Measurements from ENCODE around the gene PREX1.

The PREX1 gene

DNA sequence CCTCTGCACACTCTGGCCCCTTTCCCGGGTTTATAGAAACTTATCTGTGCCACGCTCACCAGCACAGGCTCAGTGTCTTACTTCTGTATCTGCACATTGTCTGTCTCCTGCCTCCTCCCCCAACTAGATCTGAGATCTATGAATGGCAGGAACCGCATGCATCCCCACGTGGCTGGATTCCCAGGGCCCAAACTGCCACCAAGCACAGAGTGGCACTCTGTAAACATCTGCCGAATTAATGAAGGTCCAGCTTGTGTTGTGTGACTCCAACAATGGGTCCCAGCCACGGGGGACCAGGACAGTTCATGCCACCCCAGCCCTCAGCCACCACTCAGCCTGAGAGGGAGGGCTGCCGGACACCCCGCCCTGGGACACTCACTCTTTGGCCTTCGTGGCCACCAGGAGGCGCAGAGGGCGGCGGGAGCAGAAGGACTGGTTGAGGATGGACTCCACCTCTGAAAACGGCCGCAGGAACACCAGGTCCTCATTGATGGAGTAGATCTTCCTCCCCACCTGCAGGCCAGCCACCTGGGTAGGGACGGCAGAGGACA is 171.1 kb downstream of the PREX1 start:
- DNase-seq: peak in 13 of 14 donors; percentile 28 to 95 (median 88)

DNA sequence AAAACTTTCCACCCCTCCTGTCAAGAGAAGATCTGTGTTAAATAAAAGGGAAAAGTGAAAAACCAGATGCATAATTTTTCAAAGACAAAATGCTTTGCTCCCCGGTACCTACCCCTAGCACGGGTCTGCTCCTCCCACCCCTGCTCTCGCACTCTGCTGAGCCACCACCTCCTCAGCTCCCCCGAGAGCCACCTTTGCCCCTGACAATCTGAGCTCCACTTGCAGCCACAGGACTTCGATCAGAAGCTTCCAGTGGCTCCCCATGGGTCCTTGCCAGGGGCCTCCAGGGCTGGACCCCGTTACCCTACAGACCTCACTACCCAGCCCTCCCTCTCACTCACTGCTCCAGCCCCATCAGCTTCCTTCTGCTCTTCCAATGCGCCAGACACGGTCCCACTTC is 171.7 kb downstream of the PREX1 start:
- DNase-seq: no peak

DNA sequence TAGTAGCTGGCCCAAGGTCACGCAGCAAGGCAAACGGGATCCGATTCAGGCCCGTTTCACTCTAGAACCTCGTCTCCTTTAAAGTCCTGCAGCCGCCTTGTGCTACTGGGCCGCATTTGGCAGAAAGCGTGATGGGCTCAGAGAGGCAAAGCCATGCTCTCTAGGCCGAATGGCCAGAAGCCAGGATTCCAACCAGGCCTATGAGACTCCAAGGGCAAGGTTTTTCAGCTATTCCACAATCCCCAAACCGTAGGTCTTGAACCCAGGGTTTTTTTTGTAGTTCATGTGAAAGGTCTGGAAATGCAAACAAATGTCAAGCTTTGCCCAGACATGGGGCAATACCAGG is 174.1 kb downstream of the PREX1 start:
- no peak for DNase-seq

DNA sequence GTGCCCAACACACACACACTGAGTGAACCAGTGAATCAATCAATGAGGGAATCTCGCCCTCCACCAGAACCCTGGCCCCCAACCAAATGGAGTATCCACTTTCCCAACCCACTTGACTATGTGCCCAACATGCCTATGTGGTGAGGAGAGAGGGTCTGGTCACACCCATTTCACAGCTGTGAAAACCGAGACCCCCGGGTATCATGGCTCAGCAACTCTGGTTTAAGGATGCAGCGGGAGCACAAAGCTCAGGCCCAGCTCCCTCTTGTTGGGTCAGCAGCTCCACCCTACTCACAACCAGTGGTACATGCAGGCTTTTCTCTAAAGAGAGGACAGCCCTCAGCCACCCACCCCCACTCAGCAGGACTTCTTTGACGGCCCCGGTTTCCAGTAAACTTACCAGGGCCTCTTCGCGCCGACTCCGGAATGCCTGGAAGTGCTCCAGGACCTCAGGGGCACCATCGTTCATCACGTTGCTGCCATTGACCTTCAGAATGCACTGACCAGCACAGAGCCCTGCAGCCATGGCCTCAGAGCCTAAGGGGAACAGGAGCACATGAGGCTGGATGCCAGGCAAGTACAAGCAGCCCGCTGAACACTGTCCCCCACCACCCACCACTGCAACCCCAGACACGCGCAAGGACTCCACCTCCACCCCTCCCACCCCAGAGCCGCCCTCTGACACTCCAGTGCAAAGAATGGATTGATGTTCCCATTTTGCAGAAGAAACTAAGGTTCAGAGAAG is 174.7 kb downstream of the PREX1 start:
- DNase-seq: peak in 1 of 14 donors; percentile 42

DNA sequence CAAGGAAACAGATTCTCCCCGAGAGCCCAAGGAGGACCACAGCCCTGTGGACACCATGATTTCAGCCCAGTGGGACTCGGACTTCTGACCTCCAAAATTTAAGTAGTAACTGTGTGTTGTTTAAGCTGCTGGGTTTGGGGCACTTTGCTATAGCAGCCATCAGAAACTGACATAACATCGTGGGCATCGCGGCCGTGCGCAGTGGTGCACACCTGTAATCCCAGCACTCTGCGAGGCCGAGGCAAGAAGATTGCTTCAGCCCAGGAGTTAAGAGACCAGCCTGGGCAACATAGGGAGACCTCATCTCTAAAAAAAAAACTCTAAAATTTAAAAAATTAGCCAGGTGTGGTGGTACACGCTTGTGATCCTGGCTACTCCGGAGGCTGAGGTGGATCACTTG is 175.8 kb downstream of the PREX1 start:
- no peak for DNase-seq

DNA sequence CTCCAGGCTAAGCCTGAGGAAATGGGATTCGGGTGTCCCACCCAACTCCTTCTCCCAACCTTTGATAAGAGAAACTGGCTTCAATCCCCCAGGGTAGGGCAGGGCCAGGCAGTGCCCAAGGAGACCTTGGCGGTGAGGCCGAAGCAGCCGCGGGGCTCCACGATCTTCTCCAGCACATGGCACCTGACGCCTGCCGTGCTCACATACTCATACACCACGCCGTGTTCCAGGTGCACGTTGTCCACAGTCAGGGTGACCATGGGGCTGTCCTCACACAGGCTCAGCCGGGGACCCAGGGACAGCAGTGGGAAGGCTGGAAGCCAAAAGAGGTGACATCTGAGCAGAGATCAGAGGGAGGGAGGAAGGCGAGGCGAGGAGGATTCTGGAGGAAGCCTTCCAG is 176.5 kb downstream of the PREX1 start:
- no peak for DNase-seq

DNA sequence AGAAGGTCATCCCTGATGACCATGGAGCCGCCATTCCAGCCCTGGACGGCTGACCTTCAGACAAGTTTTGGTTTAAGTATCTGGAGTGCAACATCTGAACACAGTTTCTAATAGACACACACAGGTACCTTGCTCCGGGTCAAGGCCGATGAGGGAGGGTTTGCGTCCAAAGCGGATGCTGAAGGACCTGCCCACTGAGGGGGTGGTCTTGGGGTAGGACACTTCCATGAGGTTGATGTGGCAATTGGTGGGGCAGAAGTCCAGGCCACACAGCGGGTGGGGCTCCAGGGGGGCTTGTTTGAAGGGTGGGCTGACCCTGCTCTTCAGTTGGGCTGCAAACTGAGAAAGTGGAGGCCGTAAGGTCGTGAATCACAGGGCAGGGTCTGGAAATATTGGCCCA is 177.9 kb downstream of the PREX1 start:
- no peak for DNase-seq

DNA sequence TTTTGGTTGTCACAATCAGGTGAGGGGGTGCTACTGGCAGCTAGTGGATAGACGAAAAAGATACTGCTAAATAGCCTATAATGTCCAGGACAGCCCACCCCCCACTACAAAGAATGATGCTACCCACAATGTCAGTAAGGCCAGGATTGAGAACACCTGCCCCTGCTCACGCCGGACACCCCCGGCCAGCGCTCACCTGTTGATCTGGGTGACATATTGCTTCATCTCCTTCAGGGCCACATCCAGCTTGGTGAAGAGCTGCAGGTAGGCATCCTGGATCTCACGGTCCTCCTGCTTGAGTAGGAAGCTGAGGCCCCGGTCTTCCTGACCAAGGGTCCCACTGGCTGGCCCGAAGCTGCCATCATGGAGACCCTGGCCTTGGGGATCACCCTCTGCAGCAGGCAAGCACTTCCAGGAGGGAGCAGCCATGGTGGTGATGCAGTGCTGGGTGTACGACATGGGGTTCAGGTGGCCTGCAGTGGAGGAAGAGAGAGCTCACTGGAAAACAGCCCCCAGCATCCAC is 178.6 kb downstream of the PREX1 start:
- DNase-seq: no peak

DNA sequence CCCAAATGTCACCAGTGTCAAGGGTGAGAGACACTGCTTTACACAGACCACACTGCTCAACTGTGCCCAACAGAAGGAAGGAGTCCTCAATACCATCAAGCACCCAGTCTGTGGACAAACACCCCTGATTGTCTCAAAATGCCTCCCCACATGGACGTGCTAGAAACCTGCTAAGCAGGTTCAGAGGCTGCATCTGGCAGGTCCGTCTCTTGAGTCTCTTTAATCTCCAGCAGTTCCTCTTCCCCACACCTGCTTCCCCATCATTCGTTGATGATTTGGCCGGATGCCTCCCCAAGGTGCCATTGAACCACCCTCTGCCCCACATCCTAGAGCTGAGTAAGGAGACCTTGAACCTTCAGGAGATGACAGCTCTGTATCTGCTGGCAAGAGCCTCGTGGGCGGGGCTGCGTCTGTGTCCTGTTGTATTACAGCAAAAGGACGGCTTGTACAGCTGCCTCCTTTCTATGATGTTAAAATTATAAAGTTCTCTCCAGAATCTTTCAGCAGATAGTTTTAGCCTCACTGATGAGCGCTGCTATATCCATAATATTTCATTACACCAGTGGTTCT is 179.2 kb downstream of the PREX1 start:
- no peak for DNase-seq

DNA sequence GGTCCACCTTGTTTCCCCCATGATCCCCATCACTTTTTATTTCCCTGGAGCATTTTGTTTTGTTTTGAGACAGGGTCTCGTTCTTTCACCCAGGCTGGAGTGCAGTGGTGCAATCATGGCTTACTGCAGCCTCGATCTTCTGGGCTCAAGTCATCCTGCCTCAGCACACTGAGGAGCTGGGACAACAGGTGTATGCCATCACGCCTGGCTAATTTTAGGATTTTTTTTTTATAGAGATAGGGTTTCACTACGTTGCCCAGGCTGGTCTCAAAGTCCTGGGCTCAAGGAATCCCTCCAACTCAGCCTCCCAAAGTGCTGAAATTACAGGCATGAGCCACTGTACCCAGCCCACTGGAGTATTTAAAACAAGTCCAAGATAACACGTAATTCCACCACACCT is 179.9 kb downstream of the PREX1 start:
- DNase-seq: no peak

DNA sequence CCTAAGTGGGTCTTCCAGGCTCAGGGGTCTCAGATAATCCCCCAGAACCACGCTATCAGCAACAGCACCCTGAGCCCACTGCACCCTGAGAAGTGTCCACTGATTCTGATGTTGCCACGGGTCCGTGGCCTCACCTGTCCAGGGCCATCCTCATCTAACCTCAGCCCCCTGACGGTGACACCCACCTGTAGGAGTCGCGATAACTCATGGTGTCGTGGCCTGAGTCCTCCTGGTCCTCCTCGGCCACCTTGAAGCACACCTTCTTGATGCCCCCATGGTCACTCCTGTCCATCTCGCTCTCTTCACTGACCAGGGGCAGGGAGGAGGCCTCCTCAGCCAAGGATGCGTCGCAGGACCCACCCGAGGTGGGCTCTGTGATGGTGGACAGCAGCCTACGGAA is 182.1 kb downstream of the PREX1 start:
- DNase-seq: no peak

DNA sequence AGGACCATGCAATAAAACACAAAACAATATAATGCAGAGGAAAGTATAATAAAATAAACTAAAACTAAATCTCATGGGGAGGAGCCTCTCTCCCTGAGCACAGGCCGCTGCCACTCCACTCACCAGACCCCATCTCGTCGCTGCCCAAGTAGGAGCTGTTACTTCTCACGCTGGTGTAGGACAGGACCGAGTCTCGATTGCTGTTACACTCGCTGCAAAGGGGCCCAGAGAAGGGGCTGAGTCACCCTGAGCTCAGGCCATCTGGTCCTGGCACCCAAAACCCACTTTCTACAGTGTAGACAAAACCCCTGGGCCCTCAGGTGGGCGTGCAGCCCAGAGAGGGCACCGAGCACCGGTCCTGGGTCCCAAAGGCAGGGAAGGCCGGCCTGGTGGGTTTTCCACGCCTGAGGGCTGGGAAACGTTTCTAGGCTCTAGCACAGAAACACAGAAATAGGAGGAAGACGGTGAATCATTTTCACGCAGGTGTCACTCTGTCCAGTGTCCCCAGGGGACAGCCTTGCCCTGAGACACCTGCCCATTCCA is 183.4 kb downstream of the PREX1 start:
- no peak for DNase-seq

DNA sequence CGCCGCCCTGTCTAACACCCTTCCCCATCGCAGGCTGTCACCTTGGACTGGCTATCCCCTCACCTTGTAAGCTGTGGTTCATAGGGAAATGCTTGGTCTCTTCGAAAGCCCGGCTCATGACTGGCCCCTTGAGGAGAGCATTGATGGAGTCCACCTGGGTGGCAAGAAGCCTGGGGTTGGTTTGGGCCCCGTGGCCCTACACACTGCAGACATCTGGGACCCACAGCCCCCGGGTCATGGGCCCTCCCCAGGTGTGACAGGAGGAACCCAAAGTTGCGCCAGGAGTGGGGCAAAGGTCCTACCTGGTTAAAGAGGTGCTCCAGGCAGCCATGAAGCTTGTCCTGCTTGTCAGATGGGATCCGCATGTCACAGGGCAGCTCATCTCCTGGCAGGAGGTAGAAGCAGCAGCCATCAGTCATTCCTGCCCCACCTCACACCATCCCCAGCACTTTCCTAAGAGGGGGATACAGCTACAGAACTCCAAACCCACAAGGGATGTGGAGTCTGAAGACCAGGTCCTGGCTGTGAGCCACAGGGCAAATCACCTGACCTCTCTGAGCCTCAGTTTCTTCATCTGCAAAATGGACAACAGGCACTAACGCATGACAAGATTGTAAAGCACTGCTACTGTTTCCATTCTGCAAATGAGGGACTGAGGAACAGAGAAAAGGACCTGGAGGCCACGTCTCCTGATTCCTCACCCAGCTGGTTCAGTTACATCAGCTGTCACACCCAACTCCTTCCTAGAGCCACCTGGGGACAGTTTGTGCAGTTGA is 185.5 kb downstream of the PREX1 start:
- DNase-seq: no peak

DNA sequence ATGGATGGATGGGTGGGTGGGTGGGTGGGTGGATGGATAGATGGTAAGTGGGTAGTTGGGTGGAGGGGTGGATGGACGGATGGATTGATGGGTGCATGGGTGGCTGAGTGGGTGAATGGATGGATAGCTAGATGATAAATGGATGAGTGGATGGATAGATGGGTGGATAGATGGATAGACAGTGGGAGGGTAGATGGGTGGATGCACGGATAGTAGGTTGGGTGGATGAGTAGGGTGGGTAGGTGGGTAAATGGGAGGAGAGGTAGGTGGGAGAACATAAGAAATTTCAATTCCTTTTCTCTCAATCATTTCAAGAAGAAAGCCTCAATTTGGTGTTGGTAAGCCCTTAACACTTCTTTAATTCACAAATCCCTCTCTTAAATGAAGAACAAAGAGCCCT is 186.9 kb downstream of the PREX1 start:
- DNase-seq: no peak

DNA sequence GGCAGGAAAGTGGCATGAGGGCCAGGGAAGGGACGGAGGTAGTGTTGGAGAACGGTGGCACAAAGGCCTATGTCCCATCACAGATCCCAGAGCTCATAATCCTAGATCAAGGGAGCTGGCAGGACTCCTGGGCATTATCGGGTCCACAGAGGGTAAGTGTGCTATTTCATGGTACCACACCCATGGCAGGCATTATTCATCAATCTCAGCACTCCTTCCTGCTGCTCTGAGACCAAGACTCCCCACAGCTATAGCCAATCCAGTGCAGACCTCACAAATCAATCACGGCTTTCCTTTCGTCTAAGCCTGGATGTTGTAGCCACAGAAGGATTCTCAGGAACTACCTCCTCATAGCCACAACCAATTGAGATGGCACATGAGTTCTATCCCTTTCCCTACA is 187.9 kb downstream of the PREX1 start:
- DNase-seq: no peak

DNA sequence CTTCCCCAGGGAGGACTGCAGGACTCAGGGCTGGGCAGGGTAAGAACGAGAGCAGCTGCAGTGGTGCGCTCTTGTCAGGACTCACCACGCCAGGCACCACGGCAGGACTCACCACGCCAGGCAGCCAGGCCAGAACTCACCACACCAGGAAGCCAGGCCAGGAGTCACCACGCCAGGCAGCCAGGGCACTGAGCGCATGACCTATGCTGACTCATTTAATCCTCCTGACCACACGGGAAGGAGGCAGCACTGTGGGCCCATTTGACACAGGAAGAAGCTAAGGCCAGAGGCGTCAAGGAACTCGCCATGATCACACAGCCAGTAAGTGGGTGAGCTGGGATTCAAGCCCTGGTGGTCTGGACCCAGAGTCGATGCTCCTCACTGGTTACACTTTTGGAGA is 189.3 kb downstream of the PREX1 start:
- DNase-seq: no peak

DNA sequence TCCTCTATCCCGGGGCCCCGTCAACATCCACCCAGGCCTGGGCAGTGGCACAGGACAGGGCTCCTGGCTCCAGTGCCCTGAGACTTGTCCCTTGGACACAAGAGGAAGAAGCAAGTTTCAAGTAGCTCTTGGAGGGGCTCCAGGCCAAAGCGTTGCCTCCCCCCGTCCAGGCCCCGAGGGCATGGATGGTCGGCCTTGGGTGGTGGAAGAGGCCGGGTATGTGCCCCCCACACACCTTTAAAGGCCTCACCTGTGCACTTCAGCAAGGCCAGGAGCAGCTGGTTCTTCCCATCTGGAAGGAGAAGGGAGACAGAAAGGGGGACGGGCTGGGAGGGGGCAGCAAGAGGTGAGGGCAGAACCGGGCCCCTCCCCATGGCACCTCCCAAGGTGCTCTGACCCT is 190.3 kb downstream of the PREX1 start:
- DNase-seq: no peak

DNA sequence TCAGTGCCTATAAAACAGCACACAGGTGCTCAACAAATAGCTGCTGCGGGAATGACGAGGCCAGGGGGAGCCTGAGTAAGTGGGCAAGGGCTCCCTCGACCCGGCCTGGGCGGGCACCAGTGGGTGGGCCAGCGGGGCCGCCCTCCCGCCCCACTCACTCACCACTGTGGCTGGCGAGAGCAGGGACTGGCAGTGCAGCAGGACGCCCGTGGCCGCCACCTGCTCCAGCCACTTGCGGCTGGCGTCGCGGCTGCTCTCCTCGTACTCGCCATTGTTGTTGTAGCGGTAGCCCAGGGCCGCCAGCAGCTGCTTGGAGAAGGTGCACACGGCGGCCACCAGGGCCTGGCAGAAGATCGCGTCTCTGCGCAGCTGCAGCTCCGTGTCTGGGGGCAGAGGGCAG is 191.5 kb downstream of the PREX1 start:
- no peak for DNase-seq

DNA sequence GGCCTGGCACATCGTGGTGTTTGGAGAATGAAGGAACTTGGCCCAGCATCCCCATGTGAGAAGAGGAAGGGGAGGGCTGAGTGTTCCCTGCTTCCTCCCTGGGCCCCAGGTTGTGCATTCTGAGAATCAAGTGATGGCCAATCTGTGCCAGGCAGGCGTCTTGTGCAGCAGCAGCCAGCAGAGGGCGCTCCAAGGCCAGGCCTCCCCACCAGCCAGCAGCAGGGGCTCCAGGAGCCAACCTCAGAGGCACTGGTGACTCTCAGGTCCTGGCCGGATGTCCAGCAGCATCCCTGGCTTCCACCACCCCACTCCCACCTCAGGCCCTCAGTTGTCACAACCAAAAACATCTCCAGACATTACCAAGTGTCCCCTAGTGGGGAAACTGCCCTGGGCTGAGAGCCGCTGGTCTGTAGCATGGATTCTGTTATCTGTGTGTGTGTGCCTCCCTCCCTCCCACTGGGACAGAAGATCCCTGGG is 192.0 kb downstream of the PREX1 start:
- DNase-seq: peak in 11 of 14 donors; percentile 10 to 79 (median 43)

DNA sequence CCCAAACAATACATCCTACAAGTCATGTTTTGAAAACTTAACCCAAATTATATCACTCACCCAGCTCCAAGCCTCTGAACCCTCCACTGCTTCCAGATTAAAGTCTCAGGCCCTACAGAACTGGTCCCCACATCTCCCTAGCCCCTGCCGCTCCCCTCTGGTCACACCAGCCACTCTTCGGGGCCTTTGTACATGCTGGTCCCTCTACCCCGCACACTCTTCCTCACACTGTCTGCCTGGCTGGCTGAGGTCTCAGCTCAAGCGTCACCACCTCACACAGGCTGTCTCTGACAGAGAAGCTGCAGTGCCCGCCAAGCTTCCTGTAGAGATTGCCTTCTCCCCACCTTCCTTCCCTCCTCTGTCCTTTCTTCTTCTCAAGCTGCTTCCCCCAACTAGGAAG is 192.4 kb downstream of the PREX1 start:
- no peak for DNase-seq

DNA sequence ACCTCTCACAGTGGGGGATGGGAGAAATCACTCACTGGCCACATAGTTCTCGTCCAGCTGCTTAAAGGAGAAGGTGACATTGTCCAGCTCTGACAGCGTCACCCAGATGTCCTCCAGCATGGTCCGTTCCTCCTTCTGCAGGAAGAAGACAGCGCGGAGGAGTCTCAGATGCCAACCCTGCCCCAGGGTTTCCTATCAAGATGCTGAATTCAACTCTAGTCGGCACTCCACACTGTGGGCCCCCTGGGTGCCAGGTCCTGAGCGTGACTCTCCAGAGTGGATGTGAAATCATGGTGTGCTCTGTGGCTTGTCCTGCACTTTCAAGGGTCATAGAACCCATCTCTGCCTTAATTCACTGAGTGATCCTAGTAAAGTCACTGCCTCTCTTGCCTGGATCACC is 193.2 kb downstream of the PREX1 start:
- DNase-seq: no peak

DNA sequence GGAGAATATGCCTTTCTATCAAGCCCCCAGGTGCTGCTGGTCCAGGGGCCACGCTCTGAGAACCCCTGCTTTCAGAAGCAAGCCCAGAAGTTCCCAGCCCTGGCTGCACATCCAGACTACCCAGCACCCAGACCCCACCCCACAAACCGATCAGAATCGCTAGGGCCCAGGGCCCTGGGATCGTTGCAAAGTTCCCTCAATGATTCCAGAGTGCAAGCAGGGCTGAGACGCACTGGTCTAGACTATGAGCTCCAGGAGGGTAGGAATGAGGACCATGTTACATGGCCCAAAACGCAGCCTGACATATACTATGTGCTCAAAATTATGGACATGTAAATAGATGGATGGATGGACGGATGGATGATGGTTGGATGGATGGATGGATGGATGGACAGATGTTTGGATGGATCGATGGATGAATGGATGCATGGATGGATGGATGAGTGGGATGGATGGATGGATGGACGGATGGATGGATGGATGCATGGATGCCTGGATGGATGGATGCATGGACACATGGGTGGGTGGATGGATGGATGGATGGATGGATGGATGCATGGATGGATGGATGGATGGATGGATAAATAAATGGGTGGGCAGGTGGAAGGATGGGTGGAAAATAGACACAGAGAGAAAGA is 194.1 kb downstream of the PREX1 start:
- DNase-seq: no peak
